OCI-LY1 (cell line): ENCODE measurements around the gene TPH2.

Experiments
- H2AFZ ChIP-seq: fragments of 200-600 bp; sonication (generic), shearing (Covaris generic); 2 replicates; pipeline ENCODE4 v1.6.0; 2014; ENCODE audit warnings: antibody characterized with exemption, mild to moderate bottlenecking, low read length
- H3F3A ChIP-seq: fragments of 200-600 bp; sonication (generic), shearing (Covaris generic); 2 replicates; pipeline ENCODE4 v1.6.0; 2014; ENCODE audit warnings: mild to moderate bottlenecking, antibody characterized with exemption, low read length, moderate library complexity; ENCODE audit not compliant: insufficient read depth
- H3K27ac ChIP-seq: fragments of 200-600 bp; sonication (generic); 2 replicates; pipeline ENCODE4 v1.5.1; 2014; ENCODE audit warnings: low read length, mixed run types, mild to moderate bottlenecking, low read depth; ENCODE audit not compliant: poor library complexity, severe bottlenecking
- H3K27me3 ChIP-seq: fragments of 200-600 bp; sonication (generic); 2 replicates; pipeline ENCODE4 v1.6.0; 2014; ENCODE audit warnings: antibody characterized with exemption, mild to moderate bottlenecking, low read length, moderate library complexity; ENCODE audit not compliant: insufficient read depth
- H3K36me3 ChIP-seq: fragments of 200-600 bp; sonication (generic); 2 replicates; pipeline ENCODE4 v1.6.1; 2014; ENCODE audit warnings: mild to moderate bottlenecking, antibody characterized with exemption, low read length, moderate library complexity, mixed read lengths; ENCODE audit not compliant: insufficient read depth
- H3K4me1 ChIP-seq: fragments of 200-600 bp; sonication (generic); 2 replicates; pipeline ENCODE4 v1.5.1; 2014; ENCODE audit warnings: mild to moderate bottlenecking, low read length, moderate library complexity; ENCODE audit not compliant: insufficient read depth, severe bottlenecking
- H3K4me2 ChIP-seq: fragments of 200-600 bp; sonication (generic), shearing (Covaris generic); 2 replicates; pipeline ENCODE4 v1.6.1; 2014; ENCODE audit warnings: low read length
- H3K4me3 ChIP-seq: fragments of 200-600 bp; sonication (generic); 2 replicates; pipeline ENCODE4 v1.5.1; 2014; ENCODE audit warnings: low read length, low read depth, mild to moderate bottlenecking, mixed read lengths; ENCODE audit not compliant: poor library complexity, severe bottlenecking
- H3K79me2 ChIP-seq: fragments of 200-600 bp; shearing (Covaris generic); 2 replicates; pipeline ENCODE4 v1.6.1; 2016; ENCODE audit warnings: mixed run types, low read length, mixed read lengths; ENCODE audit not compliant: insufficient read depth
- H3K9ac ChIP-seq: fragments of 200-600 bp; sonication (generic), shearing (Covaris generic); 2 replicates; pipeline ENCODE4 v1.6.1; 2014; ENCODE audit warnings: mild to moderate bottlenecking, low read length, mixed read lengths
- H3K9me2 ChIP-seq: fragments of 200-600 bp; sonication (generic), shearing (Covaris generic); 2 replicates; pipeline ENCODE4 v1.6.1; 2014; ENCODE audit warnings: low read depth, mild to moderate bottlenecking, low read length, mixed read lengths
- H3K9me3 ChIP-seq: fragments of 200-600 bp; shearing (Covaris generic); 2 replicates; pipeline ENCODE4 v1.6.1; 2014; ENCODE audit warnings: low read length, mixed read lengths
- H4K20me1 ChIP-seq: fragments of 200-600 bp; sonication (generic), shearing (Covaris generic); 2 replicates; pipeline ENCODE4 v1.6.0; 2016; ENCODE audit warnings: mild to moderate bottlenecking, low read length; ENCODE audit not compliant: insufficient read depth
- CTCF ChIP-seq: fragments of 200-600 bp; sonication (generic), shearing (Covaris generic); IDR thresholded peaks from 2 replicates; pipeline ENCODE4 v1.5.1; 2017; ENCODE audit warnings: mild to moderate bottlenecking, antibody characterized with exemption, low read length, moderate library complexity, mixed read lengths
- EZH2 ChIP-seq: fragments of 200-600 bp; sonication (generic), shearing (Covaris generic); IDR thresholded peaks from 2 replicates; pipeline ENCODE4 v1.8.0; 2017; ENCODE audit warnings: borderline replicate concordance, mixed run types, mild to moderate bottlenecking, antibody characterized with exemption, low read length, moderate library complexity, mixed read lengths

Gene TPH2

DNA sequence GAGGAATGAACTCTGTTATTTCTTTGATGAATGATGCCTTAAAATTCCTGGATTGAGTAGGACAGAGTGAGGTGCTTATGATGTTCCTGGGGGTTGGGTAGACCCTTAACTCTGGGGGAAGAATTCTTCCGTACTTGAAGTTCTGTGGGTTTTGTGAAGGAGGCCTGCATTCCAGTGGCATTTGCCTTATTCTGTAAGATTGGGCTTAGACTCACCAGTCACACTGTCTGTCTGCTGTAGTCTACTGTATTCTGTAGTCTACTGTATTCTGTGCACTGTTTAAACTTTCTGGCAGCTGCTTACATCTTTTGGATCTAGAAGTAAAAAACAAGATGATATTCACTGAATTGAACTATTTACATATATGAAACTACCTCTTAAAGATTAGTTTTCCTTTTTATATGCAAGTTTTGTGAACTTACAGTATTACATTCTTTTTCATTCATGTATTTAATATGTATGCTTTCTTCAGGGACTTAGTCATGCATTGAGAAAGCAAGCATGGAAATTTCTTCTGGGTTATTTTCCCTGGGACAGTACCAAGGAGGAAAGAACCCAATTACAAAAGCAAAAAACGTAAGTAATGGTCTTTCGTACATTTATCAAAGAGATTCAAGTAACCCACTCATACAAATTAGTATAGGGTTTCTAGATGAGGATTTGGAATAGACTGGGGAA lies 42.3 kb upstream of the TPH2 start:
- no peak overlapping the region for H2AFZ ChIP-seq
- H3F3A ChIP-seq: no peaks in the 10 kb centered on the region
- TF ChIP-seq EZH2: no peak
- no peak for TF ChIP-seq CTCF
- no peak overlapping the region for H3K4me3 ChIP-seq
- no peaks in the 10 kb centered on the region for H3K9me2 ChIP-seq
- H3K79me2 ChIP-seq: no peaks in the 10 kb centered on the region
- no peaks in the 10 kb centered on the region for H3K27me3 ChIP-seq
- no peaks in the 10 kb centered on the region for H3K9me3 ChIP-seq
- no peak overlapping the region for H3K27ac ChIP-seq
- no peaks in the 10 kb centered on the region for H3K4me1 ChIP-seq
- H3K4me2 ChIP-seq: no peak overlapping the region
- H3K36me3 ChIP-seq: peaks cover 52% of the 10 kb centered on the region
- no peak overlapping the region for H3K9ac ChIP-seq
- no peaks in the 10 kb centered on the region for H4K20me1 ChIP-seq

- H3K4me3 ChIP-seq: no peak overlapping the region
- TF ChIP-seq CTCF: no peak
- no peak for TF ChIP-seq EZH2
- H3K4me2 ChIP-seq: no peak overlapping the region
- no peaks in the 10 kb centered on the region for H3K4me1 ChIP-seq
- H3K79me2 ChIP-seq: no peaks in the 10 kb centered on the region
- no peak overlapping the region for H2AFZ ChIP-seq
- no peak overlapping the region for H3K27ac ChIP-seq
- H3K9me3 ChIP-seq: no peaks in the 10 kb centered on the region
- no peaks in the 10 kb centered on the region for H3F3A ChIP-seq
- H3K9me2 ChIP-seq: no peaks in the 10 kb centered on the region
- H3K9ac ChIP-seq: no peak overlapping the region
- H3K36me3 ChIP-seq: peaks cover 67% of the 10 kb centered on the region
- no peaks in the 10 kb centered on the region for H4K20me1 ChIP-seq
- H3K27me3 ChIP-seq: no peaks in the 10 kb centered on the region
These were observed 38.6 kb upstream of the TPH2 start for GRCh38 chr12:71900091-71900490.

GRCh38 chr12:71904629-71905028 lies 34.0 kb upstream of the TPH2 start:
- Histone ChIP-seq H3K27ac (no peak overlapping the region), H3K9ac (no peak overlapping the region), H3K9me3 (no peaks in the 10 kb centered on the region), H3K9me2 (no peaks in the 10 kb centered on the region), H3K4me2 (no peak overlapping the region), H3K79me2 (no peaks in the 10 kb centered on the region), H2AFZ (no peak overlapping the region), H3K27me3 (no peaks in the 10 kb centered on the region), H3K36me3 (peaks cover 64% of the 10 kb centered on the region), H3K4me1 (no peaks in the 10 kb centered on the region), H4K20me1 (no peaks in the 10 kb centered on the region), H3K4me3 (no peak overlapping the region), H3F3A (no peaks in the 10 kb centered on the region)
- TF ChIP-seq EZH2 (no peak), CTCF (no peak)
